HCT116 (cell line): ENCODE measurements around the gene MOB3B. TPM values are rescaled to one million over a fixed set of nuclear protein-coding genes. Genes with fewer than 3 reads are reported as not detected.

Experiments used
- ATAC-seq: fragments of 200-7000 bp; cut with Tn5 transposase; 2 replicates; pipeline ENCODE4 v1.9.1; 2020; ENCODE audit warnings: mild to moderate bottlenecking, moderate library complexity
- BruUV-seq: library from RNA; stranded (reverse); fragments of 400-500 nt; replicated peaks from 2 replicates; lab custom pipeline; 2021; lab: Mats Ljungman, UMichigan
- CTCF ChIA-PET: fragments of 300-600 bp; sonication (Branson Sonifier 250); formaldehyde crosslinking; loops from one replicate; lab custom pipeline; 2021; ENCODE audit warnings: antibody characterized with exemption; lab: Charles Lee
- POLR2A ChIA-PET: fragments of 300-600, 350-600 bp; sonication (Branson Sonifier 250); formaldehyde crosslinking; loops from one replicate; lab custom pipeline; 2021; ENCODE audit warnings: antibody characterized with exemption; lab: Charles Lee
- RAD21 ChIA-PET, 2 experiments: fragments of 300-600 bp; sonication (Branson Sonifier 250); formaldehyde crosslinking; loops; one replicate each; lab custom pipeline; 2023; ENCODE audit warnings: low total read pairs in 2 of 2; ENCODE audit not compliant: uncharacterized antibody in 2 of 2, unreplicated experiment in 2 of 2, low non-redundant PET in 1 of 2; lab: Charles Lee
- DNase-seq: peaks from one replicate; pipeline ENCODE4 v3.0.0-alpha.2; 2010; ENCODE audit warnings: low read depth, low spot score
- H2AFZ ChIP-seq: fragments of 200-600 bp; shearing (Covaris generic), sonication (generic); 2 replicates; pipeline ENCODE4 v1.6.1; 2017; ENCODE audit warnings: low read depth, mixed run types, mixed read lengths, antibody characterized with exemption, low read length; ENCODE audit not compliant: poor library complexity, severe bottlenecking
- H3K27ac ChIP-seq: 2 replicates; pipeline ENCODE4 v1.5.1; 2012; ENCODE audit warnings: low read depth, low read length
- H3K27me3 ChIP-seq: fragments of 200-600 bp; sonication (generic); 2 replicates; pipeline ENCODE4 v1.6.1; 2016; ENCODE audit warnings: mixed run types, low read length, mixed read lengths; ENCODE audit not compliant: insufficient read depth
- H3K36me3 ChIP-seq, 2 experiments: fragments of 200-500 bp in 1 of 2; fragments of 200-600 bp in 1 of 2; sonication (Bioruptor generic) in 1 of 2; sonication (generic) in 1 of 2; 2 replicates each; pipeline versions ENCODE4 v1.5.1 to v1.6.1; 2014 to 2016; ENCODE audit warnings: low read length in 2 of 2, inconsistent platforms in 1 of 2, mixed read lengths in 1 of 2, mixed run types in 1 of 2; ENCODE audit not compliant: insufficient read depth in 2 of 2, control insufficient read depth in 1 of 2
- H3K4me1 ChIP-seq, 2 experiments: fragments of 200-600 bp in 1 of 2; sonication (generic) in 1 of 2; 2 replicates each; pipeline versions ENCODE4 v1.5.1 to v1.6.1; 2012 to 2017; ENCODE audit warnings: low read length in 2 of 2, inconsistent platforms in 1 of 2, mild to moderate bottlenecking in 1 of 2, mixed read lengths in 1 of 2, mixed run types in 1 of 2, moderate library complexity in 1 of 2; ENCODE audit not compliant: insufficient read depth in 2 of 2, control insufficient read depth in 1 of 2
- H3K4me2 ChIP-seq: fragments of 200-600 bp; sonication (generic); 2 replicates; pipeline ENCODE4 v1.6.1; 2017; ENCODE audit warnings: mixed run types, low read length, mixed read lengths
- H3K4me3 ChIP-seq, 2 experiments: fragments of 200-600 bp in 1 of 2; sonication (generic) in 1 of 2; replicated peaks in 1 of 2; 2 replicates each; pipeline ENCODE4 v1.5.1; 2011 to 2016; ENCODE audit warnings: low read length in 2 of 2, control low read depth in 1 of 2, low read depth in 1 of 2, mild to moderate bottlenecking in 1 of 2, mixed read lengths in 1 of 2, mixed run types in 1 of 2
- H3K79me2 ChIP-seq: fragments of 200-600 bp; sonication (generic); 2 replicates; pipeline ENCODE4 v1.6.1; 2017; ENCODE audit warnings: mild to moderate bottlenecking, mixed run types, low read length, moderate library complexity, mixed read lengths; ENCODE audit not compliant: insufficient read depth
- H3K9ac ChIP-seq: fragments of 200-600 bp; sonication (generic); 2 replicates; pipeline ENCODE4 v1.6.1; 2016; ENCODE audit warnings: low read length, mixed read lengths
- H3K9me2 ChIP-seq: fragments of 200-600 bp; sonication (generic), shearing (Covaris generic); 2 replicates; pipeline ENCODE4 v1.6.1; 2017; ENCODE audit warnings: mixed run types, mild to moderate bottlenecking, moderate library complexity; ENCODE audit not compliant: insufficient read depth
- H3K9me3 ChIP-seq, 2 experiments: fragments of 200-500 bp in 1 of 2; fragments of 200-600 bp in 1 of 2; sonication (Bioruptor generic) in 1 of 2; sonication (generic) in 1 of 2; 2 replicates each; pipeline ENCODE4 v1.6.1; 2014 to 2017; ENCODE audit warnings: low read length in 2 of 2, mixed read lengths in 2 of 2, inconsistent platforms in 1 of 2, low read depth in 1 of 2, mild to moderate bottlenecking in 1 of 2, mixed run types in 1 of 2, moderate library complexity in 1 of 2; ENCODE audit not compliant: control insufficient read depth in 1 of 2, insufficient read depth in 1 of 2
- H4K20me1 ChIP-seq: fragments of 200-600 bp; sonication (generic), shearing (Covaris generic); 2 replicates; pipeline ENCODE4 v1.6.1; 2017; ENCODE audit warnings: mixed run types, mild to moderate bottlenecking, moderate library complexity; ENCODE audit not compliant: insufficient read depth
- ATF3 ChIP-seq: IDR thresholded peaks from 2 replicates; pipeline ENCODE4 v1.6.1; 2012
- CBX3 ChIP-seq: IDR thresholded peaks from 2 replicates; pipeline ENCODE4 v1.6.1; 2012; ENCODE audit warnings: low read depth
- CEBPB ChIP-seq: IDR thresholded peaks from 2 replicates; pipeline ENCODE4 v1.6.1; 2012; ENCODE audit warnings: low read depth
- CTCF ChIP-seq, 3 experiments: fragments of 200-600 bp in 1 of 3; sonication (generic) in 1 of 3; IDR thresholded peaks in 2 of 3; conservative IDR thresholded peaks in 1 of 3; 2 replicates each; pipeline ENCODE4 v1.5.1; 2012 to 2017; ENCODE audit warnings: low read depth in 2 of 3, low read length in 2 of 3, antibody characterized with exemption in 1 of 3, borderline replicate concordance in 1 of 3, control low read depth in 1 of 3, mild to moderate bottlenecking in 1 of 3, mixed read lengths in 1 of 3, mixed run types in 1 of 3, moderate library complexity in 1 of 3; ENCODE audit not compliant: insufficient read depth in 1 of 3
- EGR1 ChIP-seq: IDR thresholded peaks from 2 replicates; pipeline ENCODE4 v1.6.1; 2012; ENCODE audit warnings: low read depth
- ELF1 ChIP-seq: IDR thresholded peaks from 2 replicates; pipeline ENCODE4 v1.6.1; 2012; ENCODE audit warnings: low read depth, borderline replicate concordance
- EZH2 ChIP-seq: fragments of 200-600 bp; sonication (generic); IDR thresholded peaks from 2 replicates; pipeline ENCODE4 v1.6.1; 2017; ENCODE audit warnings: antibody characterized with exemption, mixed run types
- JUND ChIP-seq: IDR thresholded peaks from 2 replicates; pipeline ENCODE4 v1.6.1; 2012
- MAX ChIP-seq: IDR thresholded peaks from 2 replicates; pipeline ENCODE4 v1.6.1; 2012
- POLR2AphosphoS5 ChIP-seq: IDR thresholded peaks from 2 replicates; pipeline ENCODE4 v1.6.1; 2011; ENCODE audit warnings: mild to moderate bottlenecking, low read depth, low read length, moderate library complexity
- RAD21 ChIP-seq: IDR thresholded peaks from 2 replicates; pipeline ENCODE4 v1.6.1; 2012; ENCODE audit warnings: low read depth, mild to moderate bottlenecking
- REST ChIP-seq: IDR thresholded peaks from 2 replicates; pipeline ENCODE4 v1.6.1; 2012; ENCODE audit warnings: low read depth
- SIN3A ChIP-seq: IDR thresholded peaks from 2 replicates; pipeline ENCODE4 v1.6.1; 2012; ENCODE audit warnings: low read depth
- SP1 ChIP-seq: IDR thresholded peaks from 2 replicates; pipeline ENCODE4 v1.6.1; 2012; ENCODE audit warnings: low read depth
- TCF7L2 ChIP-seq: IDR thresholded peaks from 2 replicates; pipeline ENCODE4 v1.7.0; 2011; ENCODE audit warnings: borderline replicate concordance, inconsistent platforms; ENCODE audit not compliant: insufficient read depth, insufficient read length; ENCODE audit errors: extremely low read depth
- ZBTB33 ChIP-seq: IDR thresholded peaks from 2 replicates; pipeline ENCODE4 v1.6.1; 2011; ENCODE audit warnings: mild to moderate bottlenecking, low read length, moderate library complexity; ENCODE audit not compliant: insufficient replicate concordance; ENCODE audit errors: extremely low read depth
- ZFX ChIP-seq: fragments of 450-650 bp; IDR thresholded peaks from 2 replicates; pipeline ENCODE4 v1.6.1; 2017
- ZNF274 ChIP-seq: fragments of 200-500 bp; sonication (Bioruptor generic); IDR thresholded peaks from 2 replicates; pipeline ENCODE4 v1.6.1; 2014; ENCODE audit warnings: mild to moderate bottlenecking, low read depth, low read length, inconsistent platforms
- intact Hi-C: fragments of 100-400 bp; cut with micrococcal nuclease; formaldehyde crosslinking; loops from 2 replicates; pipeline ENCODE4 v1.10.0; 2022
- total RNA-seq: library from RNA; stranded (reverse); gene quantifications from one replicate; pipeline ENCODE4 v1.2.1, GENCODE V29; 2021; ENCODE audit not compliant: unreplicated experiment

The MOB3B gene
- total RNA-seq, 1 experiment from 2014 or later, result 1.2 TPM

- no peaks in the 10 kb centered on the region for H3K27me3 ChIP-seq
- intact Hi-C loops, result no loop called here
- CTCF ChIA-PET, result no interaction called here
- H3K79me2 ChIP-seq, result no peaks in the 10 kb centered on the region
- H3K4me1 ChIP-seq, result no peaks in the 10 kb centered on the region
- TF ChIP-seq ZFX (no peak), ZNF274 (no peak), EGR1 (no peak), ZBTB33 (no peak), CEBPB (no peak), TCF7L2 (no peak), EZH2 (no peak), ELF1 (no peak), CTCF (IDR thresholded peaks at IDR 0.05 in 2 of 3, conservative IDR thresholded peaks at IDR 0.05 in 1 of 3; ENCODE audit: borderline replicate concordance in 1 of 3, insufficient read depth in 1 of 3, low read depth in 2 of 3, low read length in 2 of 3) (no peak), SIN3A (no peak), REST (no peak), ATF3 (no peak), MAX (no peak), CBX3 (no peak), JUND (no peak), RAD21 (no peak), SP1 (no peak), POLR2AphosphoS5 (no peak)
- TF ChIP-seq, all 23 proteins: peak for 0
- RAD21 ChIA-PET, result no interaction called here
- no peak overlapping the region for H3K27ac ChIP-seq
- H3K9me3 ChIP-seq, result no peaks in the 10 kb centered on the region
- H3K9me2 ChIP-seq, result no peaks in the 10 kb centered on the region
- no peak overlapping the region for H3K9ac ChIP-seq
- ATAC-seq, result no peak
- no peaks in the 10 kb centered on the region for H4K20me1 ChIP-seq
- BruUV-seq, result no TSS peak
- H3K4me2 ChIP-seq, result no peak overlapping the region
- no peaks in the 10 kb centered on the region for H3K36me3 ChIP-seq
- DNase-seq, result no peak
- POLR2A ChIA-PET, result no interaction called here
- H2AFZ ChIP-seq, result no peak overlapping the region
- no peak overlapping the region for H3K4me3 ChIP-seq
Measured at GRCh38 chr9:27468462-27469110, 61.0 kb downstream of the MOB3B start.
